Measurements from ENCODE around the gene SEMA4A. TPM values are rescaled to one million over a fixed set of nuclear protein-coding genes. Genes with fewer than 3 reads are reported as not detected.
A peak's percentile ranks its signal among the peaks of the same experiment; 100 is the strongest.

Gene SEMA4A
- total and polyA plus RNA-seq, 9 of the 15 experiments (the other 6 are each of a cell fraction or from before 2014, with no cell fraction given): 0.04 to 1.7 (median 0.45) TPM

- TF ChIP-seq BCLAF1 (IDR thresholded peaks at IDR 0.05; ENCODE audit: borderline replicate concordance in 1 of 2, control insufficient read depth in 1 of 2, low read depth in 2 of 2, low read length in 1 of 2): no peak
- no peak; the same call in 1 of the 2 replicates for TF ChIP-seq ZNF384 (IDR thresholded peaks at IDR 0.05; ENCODE audit: low read depth, low read length)
- TF ChIP-seq SAP30 (IDR thresholded peaks at IDR 0.05; ENCODE audit: borderline replicate concordance, insufficient read depth, low read depth, low read length, poor library complexity, severe bottlenecking): peak; percentile 53
- peak; percentile 89; the same call in 1 of the 2 replicates for TF ChIP-seq MTA3 (IDR thresholded peaks at IDR 0.05; ENCODE audit: borderline replicate concordance)
- TF ChIP-seq, protein P1, sequence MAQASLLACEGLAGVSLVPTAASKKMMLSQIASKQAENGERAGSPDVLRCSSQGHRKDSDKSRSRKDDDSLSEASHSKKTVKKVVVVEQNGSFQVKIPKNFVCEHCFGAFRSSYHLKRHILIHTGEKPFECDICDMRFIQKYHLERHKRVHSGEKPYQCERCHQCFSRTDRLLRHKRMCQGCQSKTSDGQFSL (CRISPR knock-in tag; IDR thresholded peaks at IDR 0.05): no peak
- TF ChIP-seq, protein P1 (tag; IDR thresholded peaks at IDR 0.05): no peak
- TF ChIP-seq TEAD1 (CRISPR knock-in tag; IDR thresholded peaks at IDR 0.05): peak in 1 of 2 experiments; percentile 66; a peak in 2 of 4 replicates
- TF ChIP-seq, protein P2, sequence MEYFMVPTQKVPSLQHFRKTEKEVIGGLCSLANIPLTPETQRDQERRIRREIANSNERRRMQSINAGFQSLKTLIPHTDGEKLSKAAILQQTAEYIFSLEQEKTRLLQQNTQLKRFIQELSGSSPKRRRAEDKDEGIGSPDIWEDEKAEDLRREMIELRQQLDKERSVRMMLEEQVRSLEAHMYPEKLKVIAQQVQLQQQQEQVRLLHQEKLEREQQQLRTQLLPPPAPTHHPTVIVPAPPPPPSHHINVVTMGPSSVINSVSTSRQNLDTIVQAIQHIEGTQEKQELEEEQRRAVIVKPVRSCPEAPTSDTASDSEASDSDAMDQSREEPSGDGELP (CRISPR knock-in tag; IDR thresholded peaks at IDR 0.05; ENCODE audit: borderline replicate concordance): peak; percentile 86
- no peak for TF ChIP-seq NFATC3 (IDR thresholded peaks at IDR 0.05)
- TF ChIP-seq TAF9B (IDR thresholded peaks at IDR 0.05; ENCODE audit: partially characterized antibody): peak; percentile 94
- TF ChIP-seq ATF2 (CRISPR knock-in tag; IDR thresholded peaks at IDR 0.05): no peak
- no peak for TF ChIP-seq KDM1A (IDR thresholded peaks at IDR 0.05)
- TF ChIP-seq ELF1 (tag; IDR thresholded peaks at IDR 0.05): 0 out of 2 replicates have a peak, but pooled peaks have one; percentile 30
- TF ChIP-seq HDAC1 (IDR thresholded peaks at IDR 0.05): 0 out of 4 replicates have a peak, but pooled peaks of 1 of the 2 experiments have one; percentile 24
- TF ChIP-seq HINFP (tag; conservative IDR thresholded peaks at IDR 0.05; ENCODE audit: low read depth): no peak
- TF ChIP-seq ZNF12 (CRISPR knock-in tag; IDR thresholded peaks at IDR 0.05): no peak
- peak in 1 of 2 experiments; percentile 31; a peak in 1 of 3 replicates for TF ChIP-seq CBX3 (IDR thresholded peaks at IDR 0.05; ENCODE audit: borderline replicate concordance in 1 of 2, low read length in 2 of 2)
Measured at GRCh38 chr1:156212833-156213643, 59.7 kb downstream of the SEMA4A start, which contains the start of gene PMF1 (continued).
